Erythroblast (primary cell): ENCODE measurements around the gene RBL1.

Experiments
- DNase-seq, 2 experiments: peaks; one replicate each; lab custom pipeline; 2025; lab: John Stamatoyannopoulos, UW
- GATA1 ChIP-seq: IDR thresholded peaks from 2 replicates; pipeline ENCODE4 v1.6.1; 2011; ENCODE audit warnings: low read depth, mild to moderate bottlenecking, control low read depth, low read length, moderate library complexity
- POLR2A ChIP-seq: IDR thresholded peaks from 2 replicates; pipeline ENCODE4 v1.6.1; 2011; ENCODE audit warnings: mild to moderate bottlenecking, low read length

RBL1 gene

GRCh38 chr20:36957875-36958667 lies 137.7 kb downstream of the RBL1 start:
- DNase-seq = no peak
- no peak for TF ChIP-seq GATA1
- no peak for TF ChIP-seq POLR2A

GRCh38 chr20:36956674-36957073 lies 139.1 kb downstream of the RBL1 start:
- DNase-seq = no peak
- TF ChIP-seq GATA1 (no peak), POLR2A (no peak)

- DNase-seq = no peak
- no peak for TF ChIP-seq GATA1
- no peak for TF ChIP-seq POLR2A
These were observed 139.8 kb downstream of the RBL1 start for GRCh38 chr20:36956016-36956415.

- DNase-seq = no peak
These were observed 143.6 kb downstream of the RBL1 start for GRCh38 chr20:36951979-36952738.

GRCh38 chr20:36951198-36951978 lies 144.4 kb downstream of the RBL1 start, which contains the start of gene SAMHD1:
Gene SAMHD1 (minus strand): TSS chr20:36951708. CDS start chr20:36951643, 65 bp downstream.
- peak; percentile 93 to 96 for DNase-seq
- TF ChIP-seq GATA1 = no peak
- peak; percentile 25 for TF ChIP-seq POLR2A

More at GRCh38 chr20:36951979-36952738, 143.6 kb downstream of the RBL1 start:
- TF ChIP-seq GATA1 (no peak), POLR2A (no peak)

GRCh38 chr20:36950414-36951197 lies 145.2 kb downstream of the RBL1 start:
- DNase-seq = peak; percentile 35 to 45
- TF ChIP-seq POLR2A (no peak), GATA1 (no peak)
